CD4-positive, alpha-beta T cell treated with Interleukin-10 for 1 hour (primary cell): Measurements from ENCODE around the gene LHX3.

ENCODE experiments used
- DNase-seq: peaks from one replicate; pipeline ENCODE4 v3.0.0-alpha.2; 2020

LHX3 gene

DNA sequence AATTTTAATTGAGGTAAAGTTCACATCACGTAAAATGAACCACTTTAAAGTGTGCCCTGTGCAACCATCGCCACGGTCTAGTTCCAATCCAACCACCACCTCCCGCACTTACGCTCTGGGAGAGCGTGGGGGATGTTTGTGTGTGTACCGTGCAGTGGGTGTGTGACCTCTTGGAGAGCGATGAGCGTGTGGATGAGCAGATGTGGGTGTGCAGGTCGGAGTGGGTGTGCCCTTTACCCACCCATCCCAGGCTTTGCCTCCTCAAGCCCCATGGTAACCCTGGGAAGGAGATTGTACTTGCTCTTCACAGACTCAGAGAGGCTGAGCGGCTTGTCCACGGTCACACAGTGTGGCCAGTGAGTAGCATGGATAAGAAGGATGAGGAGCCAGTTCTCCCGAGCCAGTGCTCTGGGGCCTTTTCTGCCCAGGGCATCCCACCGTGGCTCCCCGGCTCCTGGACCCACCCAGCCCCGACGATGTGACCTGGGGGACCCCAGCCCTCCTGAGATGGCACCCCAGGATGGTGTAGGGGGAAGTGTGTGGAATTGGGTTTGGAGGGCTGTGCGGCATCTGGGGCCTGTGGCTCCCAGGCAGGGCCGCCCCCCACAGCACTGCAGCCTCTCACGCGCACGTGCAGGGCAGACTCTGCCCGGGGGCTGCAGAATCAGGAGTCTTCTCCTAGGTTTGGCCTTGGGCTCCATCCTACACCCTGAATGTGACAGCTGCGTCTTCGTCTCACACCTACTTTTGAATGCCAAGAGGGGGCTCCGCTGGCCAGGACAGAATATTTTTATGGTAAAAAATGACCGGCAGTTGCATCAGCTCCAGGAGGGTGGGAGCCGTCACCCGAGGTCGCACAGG is 13.6 kb downstream of the LHX3 start:
- DNase-seq: no peak

DNA sequence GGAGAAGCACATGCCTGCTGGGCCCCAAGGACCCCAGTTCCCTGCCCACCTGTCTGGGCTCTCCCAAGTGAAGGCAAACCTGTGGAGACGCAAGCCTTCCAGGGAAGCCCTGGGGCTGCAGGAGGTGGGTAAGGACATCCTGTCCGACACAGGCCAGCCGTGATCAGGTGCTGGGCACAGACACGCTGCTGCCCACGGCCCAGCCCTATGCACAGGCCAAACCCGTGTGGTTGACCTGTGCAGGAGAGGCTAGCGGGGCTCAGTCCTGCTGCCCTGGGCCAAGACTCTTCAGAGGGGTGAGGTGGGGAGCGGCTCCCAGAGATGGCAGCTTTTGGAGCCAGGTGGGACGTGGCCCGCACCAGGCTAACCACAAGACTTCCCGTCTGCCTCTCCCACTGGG is 14.3 kb downstream of the LHX3 start:
- DNase-seq: no peak

- no peak for DNase-seq
Observed at GRCh38 chr9:136190237-136190601, 14.7 kb downstream of the LHX3 start.

- DNase-seq: no peak
Observed at GRCh38 chr9:136189394-136190236, 15.3 kb downstream of the LHX3 start.

GRCh38 chr9:136187683-136188586 is 17.0 kb downstream of the LHX3 start:
- DNase-seq: no peak

- no peak for DNase-seq
Observed at GRCh38 chr9:136187197-136187596, 17.7 kb downstream of the LHX3 start.

DNA sequence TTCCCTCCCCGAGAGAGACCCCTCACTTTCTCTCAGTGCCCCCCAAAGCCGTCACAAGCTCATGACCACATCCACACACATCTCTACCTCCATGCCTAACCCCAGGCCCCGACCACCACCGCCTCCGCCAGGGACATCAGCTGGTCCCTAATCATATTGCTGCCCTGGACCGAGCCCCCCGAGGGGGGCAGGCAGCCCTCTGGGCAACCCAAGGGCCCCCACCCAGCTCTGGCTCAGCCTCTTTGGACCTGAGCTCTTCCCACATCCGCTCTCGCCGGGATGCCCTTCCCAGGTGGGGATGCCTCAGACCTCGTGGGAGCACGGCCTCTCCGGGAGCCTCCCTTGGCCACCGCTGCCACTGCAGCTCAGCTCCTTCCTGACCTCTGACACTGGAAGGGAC is 18.5 kb downstream of the LHX3 start:
- no peak for DNase-seq

GRCh38 chr9:136185596-136186366 is 19.1 kb downstream of the LHX3 start:
- no peak for DNase-seq

GRCh38 chr9:136185066-136185465 is 19.9 kb downstream of the LHX3 start:
- no peak for DNase-seq

- DNase-seq: no peak
Observed at GRCh38 chr9:136182850-136183422, 22.0 kb downstream of the LHX3 start.

GRCh38 chr9:136182420-136182787 is 22.5 kb downstream of the LHX3 start:
- DNase-seq: no peak

DNA sequence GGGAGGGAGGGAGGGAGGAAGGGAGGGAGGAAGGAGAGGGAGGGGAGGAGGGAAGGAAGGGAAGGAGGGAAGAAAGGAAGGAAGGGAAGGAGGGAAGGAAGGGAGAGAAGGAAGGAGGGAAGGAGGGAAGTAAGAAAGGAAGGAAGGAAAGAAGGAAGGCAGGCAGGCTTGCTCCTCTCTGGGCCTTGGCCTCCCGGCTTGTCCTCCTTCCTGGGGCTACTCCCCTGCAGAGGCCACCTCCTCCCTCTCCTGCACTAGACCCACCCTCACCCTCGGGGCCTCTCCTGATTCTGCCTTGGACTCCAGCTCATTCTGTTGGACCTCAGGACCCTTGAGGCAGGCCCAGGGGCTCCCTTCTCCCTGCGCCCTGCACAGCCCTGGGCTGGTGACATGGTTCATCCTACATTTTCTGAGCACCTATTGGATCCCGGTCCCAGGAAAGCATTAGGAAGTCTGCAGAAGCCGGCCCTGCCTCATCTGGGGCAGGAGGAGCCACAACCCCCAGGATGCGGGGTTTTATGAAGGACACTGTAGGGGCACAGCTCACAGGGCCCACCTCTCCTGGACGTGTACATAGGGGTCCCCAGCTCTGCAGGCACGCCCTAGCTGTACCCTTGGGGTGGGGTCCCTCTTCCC is 23.0 kb downstream of the LHX3 start:
- DNase-seq: no peak

DNA sequence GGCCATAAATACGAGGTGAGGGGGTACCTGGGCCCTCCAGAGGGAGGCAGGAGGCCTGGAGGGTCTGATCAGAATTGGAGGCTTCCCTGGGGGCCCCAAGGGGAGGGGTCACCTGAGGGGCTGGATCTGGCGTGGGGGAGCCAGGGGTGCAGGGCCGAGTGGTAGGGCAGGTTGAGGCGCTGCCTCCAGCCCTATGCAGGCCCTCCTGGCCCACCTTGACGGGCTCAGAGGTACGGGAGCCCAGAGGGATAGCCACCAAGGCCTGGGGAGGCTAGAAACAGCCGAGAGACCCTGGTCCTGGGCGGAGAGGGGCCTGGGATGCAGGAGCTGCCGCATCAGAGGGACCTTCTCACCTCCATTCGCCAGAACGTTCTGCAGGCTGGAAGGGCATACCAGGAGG is 24.3 kb downstream of the LHX3 start:
- DNase-seq: no peak

GRCh38 chr9:136179761-136180160 is 25.2 kb downstream of the LHX3 start:
- DNase-seq: no peak

GRCh38 chr9:136179101-136179616 is 25.8 kb downstream of the LHX3 start:
- DNase-seq: no peak

DNA sequence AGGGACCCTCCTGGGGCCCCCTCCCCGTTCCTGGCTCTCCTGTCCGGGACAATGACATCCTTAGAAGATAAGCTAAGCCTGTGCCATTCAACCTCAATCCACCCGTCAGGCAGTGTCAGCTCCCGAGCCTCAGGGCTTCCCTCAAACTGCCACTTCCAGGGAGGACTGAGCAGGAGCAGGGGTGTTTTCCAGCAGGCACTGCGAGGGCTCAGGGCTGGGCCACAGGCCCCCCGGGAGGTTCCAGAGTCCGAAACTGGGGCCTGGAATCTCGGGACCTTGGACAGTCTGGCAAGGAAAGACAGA is 26.2 kb downstream of the LHX3 start:
- no peak for DNase-seq

- DNase-seq: no peak
Observed at GRCh38 chr9:136178061-136178772, 26.7 kb downstream of the LHX3 start.

- no peak for DNase-seq
Observed at GRCh38 chr9:136177224-136177623, 27.7 kb downstream of the LHX3 start.

- no peak for DNase-seq
Observed at GRCh38 chr9:136175616-136176197, 29.2 kb downstream of the LHX3 start.
